ENCODE data around the gene INPP1. TPM values are rescaled to one million over a fixed set of nuclear protein-coding genes. Genes with fewer than 3 reads are reported as not detected.
"Not testable (repeated sequence)": the region's sequence is repeated elsewhere in the genome, so short reads cannot be mapped to it uniquely, and the experiment has no call there.

The INPP1 gene
- polyA plus RNA-seq = 40.0 TPM
- long read RNA-seq, donor 1, partial matches to known transcripts = 28 of 33 reads
- long read RNA-seq, donor 1, other reads (novel, unspliced or antisense) = 0 of 33 reads
- long read RNA-seq, donor 2, transcript INPP1-201 (6 exons, 1,919 nt) = major isoform, 7 of 51 reads
- long read RNA-seq, donor 2, partial matches to known transcripts = 43 of 51 reads
- long read RNA-seq, donor 2, other reads (novel, unspliced or antisense) = 0 of 51 reads
- long read RNA-seq, donor 3 = 0 reads
- long read RNA-seq, donor 4, partial matches to known transcripts = 0 of 2 reads
- long read RNA-seq, donor 4, other reads (novel, unspliced or antisense) = 0 of 2 reads
- long read RNA-seq, donor 5, partial matches to known transcripts = 0 of 4 reads
- long read RNA-seq, donor 5, other reads (novel, unspliced or antisense) = 0 of 4 reads
- long read RNA-seq, donor 6, transcript INPP1-201 (6 exons, 1,919 nt) = major isoform, 7 of 37 reads
- long read RNA-seq, donor 6, partial matches to known transcripts = 27 of 37 reads
- long read RNA-seq, donor 6, other reads (novel, unspliced or antisense) = 0 of 37 reads
- long read RNA-seq, donor 7, partial matches to known transcripts = 0 of 5 reads
- long read RNA-seq, donor 7, other reads (novel, unspliced or antisense) = 0 of 5 reads
- long read RNA-seq, donor 8, transcript INPP1-201 (6 exons, 1,919 nt) = major isoform, 6 of 8 reads
- long read RNA-seq, donor 8, partial matches to known transcripts = 0 of 8 reads
- long read RNA-seq, donor 8, other reads (novel, unspliced or antisense) = 0 of 8 reads
- long read RNA-seq, donor 9, partial matches to known transcripts = 0 of 4 reads
- long read RNA-seq, donor 9, other reads (novel, unspliced or antisense) = 0 of 4 reads
- long read RNA-seq, donor 10, transcript INPP1-201 (6 exons, 1,919 nt) = major isoform, 15 of 55 reads
- long read RNA-seq, donor 10, partial matches to known transcripts = 37 of 55 reads
- long read RNA-seq, donor 10, other reads (novel, unspliced or antisense) = 0 of 55 reads
- long read RNA-seq, donor 11, transcript INPP1-201 (6 exons, 1,919 nt) = major isoform, 8 of 10 reads
- long read RNA-seq, donor 11, partial matches to known transcripts = 0 of 10 reads
- long read RNA-seq, donor 11, other reads (novel, unspliced or antisense) = 0 of 10 reads

DNA sequence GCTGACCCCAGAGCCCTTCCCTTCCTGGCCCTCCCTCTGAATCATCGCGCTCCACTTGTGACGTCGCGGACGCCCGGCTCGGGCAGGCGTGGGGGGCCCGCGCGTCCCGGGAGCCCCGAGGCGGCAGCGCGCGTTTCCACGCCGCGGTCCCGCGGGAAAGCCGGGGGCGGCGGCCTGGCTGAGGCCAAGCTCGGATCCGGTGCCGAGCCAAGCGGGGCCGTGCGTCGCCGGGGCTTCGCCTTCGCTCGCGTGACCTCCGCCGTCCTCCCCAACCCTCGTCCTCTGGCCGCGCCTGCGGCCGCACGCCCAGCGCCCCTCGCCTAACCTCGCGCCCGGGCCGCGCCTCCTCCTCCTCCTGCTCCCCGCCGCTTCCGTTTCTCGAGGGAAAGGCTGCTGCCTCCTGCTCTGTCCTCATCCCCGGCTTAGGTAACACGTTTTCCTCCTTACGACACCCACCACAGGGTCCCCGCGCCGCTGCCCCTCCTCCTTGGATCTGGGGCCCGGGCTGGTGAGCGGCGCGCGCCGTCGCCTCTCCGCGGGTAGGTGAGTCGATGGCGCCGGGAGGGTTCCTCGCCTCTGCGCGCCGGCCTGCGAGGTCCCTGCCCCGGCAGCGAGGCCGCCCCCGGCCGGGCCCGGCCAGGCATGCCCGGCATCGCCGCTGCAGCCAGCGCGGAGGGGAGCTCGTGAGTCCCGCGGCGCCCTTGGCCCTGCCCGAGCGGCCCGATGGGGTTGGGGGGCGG lies at the start of gene INPP1:
Gene INPP1 (plus strand): TSS at position 54 of the 740 bp plus-strand sequence. CDS start 16,514 bp downstream, outside the sequence.
- peak; percentile 58 to 84 for DNase-seq
- Histone ChIP-seq H3K36me3 (ENCODE audit: control insufficient read depth, insufficient read depth, low read length) (no peaks in the 10 kb centered on the region), H3K9me3 (ENCODE audit: control insufficient read depth, low read depth, low read length) (no peaks in the 10 kb centered on the region), H3K4me3 (ENCODE audit: low read length) (peak within 1 kb of the TSS; percentile 73), H3K4me1 (ENCODE audit: control insufficient read depth, insufficient read depth, low read length) (peaks cover 6% of the 10 kb centered on the region), H3K27me3 (ENCODE audit: control insufficient read depth, insufficient read depth, low read length) (no peaks in the 10 kb centered on the region), H3K27ac (ENCODE audit: low read length) (peak within 1 kb of the TSS; percentile 77)
- no CpG with 5 or more reads among the region's 99 CpGs for WGBS (ENCODE audit: insufficient coverage, low lambda C conversion rate)

GRCh38 chr2:190297880-190298279 lies 45.5 kb upstream of the INPP1 start:
- not testable (repeated sequence) for H3K4me1 ChIP-seq (ENCODE audit: control insufficient read depth, insufficient read depth, low read length); H3K27me3 ChIP-seq (ENCODE audit: control insufficient read depth, insufficient read depth, low read length); DNase-seq; H3K27ac ChIP-seq (ENCODE audit: low read length); H3K4me3 ChIP-seq (ENCODE audit: low read length); H3K9me3 ChIP-seq (ENCODE audit: control insufficient read depth, low read depth, low read length)
- WGBS (ENCODE audit: insufficient coverage, low lambda C conversion rate) = no CpG with 5 or more reads among the region's 2 CpGs
- H3K36me3 ChIP-seq (ENCODE audit: control insufficient read depth, insufficient read depth, low read length) = peaks cover 19% of the 10 kb centered on the region

GRCh38 chr2:190301032-190301431 lies 42.4 kb upstream of the INPP1 start:
- H3K27ac ChIP-seq (ENCODE audit: low read length) = no peak overlapping the region
- H3K36me3 ChIP-seq (ENCODE audit: control insufficient read depth, insufficient read depth, low read length) = peaks cover 15% of the 10 kb centered on the region
- H3K27me3 ChIP-seq (ENCODE audit: control insufficient read depth, insufficient read depth, low read length) = no peaks in the 10 kb centered on the region
- no peak for DNase-seq
- H3K4me1 ChIP-seq (ENCODE audit: control insufficient read depth, insufficient read depth, low read length) = no peaks in the 10 kb centered on the region
- H3K4me3 ChIP-seq (ENCODE audit: low read length) = no peak overlapping the region
- H3K9me3 ChIP-seq (ENCODE audit: control insufficient read depth, low read depth, low read length) = no peaks in the 10 kb centered on the region

GRCh38 chr2:190302052-190302451 lies 41.3 kb upstream of the INPP1 start:
- Histone ChIP-seq H3K27ac (ENCODE audit: low read length) (no peak overlapping the region), H3K9me3 (ENCODE audit: control insufficient read depth, low read depth, low read length) (no peaks in the 10 kb centered on the region), H3K27me3 (ENCODE audit: control insufficient read depth, insufficient read depth, low read length) (no peaks in the 10 kb centered on the region), H3K4me1 (ENCODE audit: control insufficient read depth, insufficient read depth, low read length) (no peaks in the 10 kb centered on the region), H3K4me3 (ENCODE audit: low read length) (no peak overlapping the region), H3K36me3 (ENCODE audit: control insufficient read depth, insufficient read depth, low read length) (peaks cover 11% of the 10 kb centered on the region)
- no CpG with 5 or more reads among the region's 1 CpG for WGBS (ENCODE audit: insufficient coverage, low lambda C conversion rate)
- DNase-seq = no peak

GRCh38 chr2:190303647-190304046 lies 39.7 kb upstream of the INPP1 start:
- Histone ChIP-seq H3K27me3 (ENCODE audit: control insufficient read depth, insufficient read depth, low read length) (no peaks in the 10 kb centered on the region), H3K4me3 (ENCODE audit: low read length) (no peak overlapping the region), H3K9me3 (ENCODE audit: control insufficient read depth, low read depth, low read length) (no peaks in the 10 kb centered on the region), H3K36me3 (ENCODE audit: control insufficient read depth, insufficient read depth, low read length) (peaks cover 18% of the 10 kb centered on the region), H3K4me1 (ENCODE audit: control insufficient read depth, insufficient read depth, low read length) (peaks cover 6% of the 10 kb centered on the region), H3K27ac (ENCODE audit: low read length) (no peak overlapping the region)
- DNase-seq = no peak

GRCh38 chr2:190304404-190304803 lies 39.0 kb upstream of the INPP1 start:
- WGBS (ENCODE audit: insufficient coverage, low lambda C conversion rate) = 96% methylated on average over 3 of the region's 5 CpGs
- Histone ChIP-seq H3K4me1 (ENCODE audit: control insufficient read depth, insufficient read depth, low read length) (peaks cover 6% of the 10 kb centered on the region), H3K36me3 (ENCODE audit: control insufficient read depth, insufficient read depth, low read length) (peaks cover 20% of the 10 kb centered on the region), H3K9me3 (ENCODE audit: control insufficient read depth, low read depth, low read length) (no peaks in the 10 kb centered on the region), H3K27me3 (ENCODE audit: control insufficient read depth, insufficient read depth, low read length) (no peaks in the 10 kb centered on the region), H3K4me3 (ENCODE audit: low read length) (no peak overlapping the region), H3K27ac (ENCODE audit: low read length) (no peak overlapping the region)
- no peak for DNase-seq

DNA sequence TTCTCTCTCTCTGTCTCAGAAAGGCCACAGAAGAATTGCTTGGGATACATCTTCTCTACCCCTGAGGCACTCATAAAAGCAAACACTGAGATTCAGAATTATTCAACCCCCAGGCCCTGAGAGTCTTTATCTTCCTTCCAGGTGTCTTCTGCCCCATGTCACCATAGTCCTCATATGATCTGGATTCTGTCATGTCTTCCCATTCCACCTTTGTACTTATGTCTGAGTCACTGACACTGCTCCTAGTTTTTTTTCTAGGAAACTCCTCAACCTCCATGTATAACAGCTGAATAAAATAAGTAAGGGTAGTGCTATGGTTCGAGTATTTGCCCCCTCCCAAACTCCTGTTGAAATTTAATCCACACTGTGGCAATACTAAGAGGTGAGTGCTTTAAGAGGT lies 35.4 kb upstream of the INPP1 start:
- H3K4me3 ChIP-seq (ENCODE audit: low read length) = no peak overlapping the region
- H3K9me3 ChIP-seq (ENCODE audit: control insufficient read depth, low read depth, low read length) = no peaks in the 10 kb centered on the region
- peak; percentile 28 to 60 for DNase-seq
- WGBS (ENCODE audit: insufficient coverage, low lambda C conversion rate) = no CpG with 5 or more reads among the region's 1 CpG
- H3K36me3 ChIP-seq (ENCODE audit: control insufficient read depth, insufficient read depth, low read length) = peaks cover 19% of the 10 kb centered on the region
- no peak overlapping the region for H3K27ac ChIP-seq (ENCODE audit: low read length)
- H3K4me1 ChIP-seq (ENCODE audit: control insufficient read depth, insufficient read depth, low read length) = peaks cover 6% of the 10 kb centered on the region
- H3K27me3 ChIP-seq (ENCODE audit: control insufficient read depth, insufficient read depth, low read length) = no peaks in the 10 kb centered on the region

DNA sequence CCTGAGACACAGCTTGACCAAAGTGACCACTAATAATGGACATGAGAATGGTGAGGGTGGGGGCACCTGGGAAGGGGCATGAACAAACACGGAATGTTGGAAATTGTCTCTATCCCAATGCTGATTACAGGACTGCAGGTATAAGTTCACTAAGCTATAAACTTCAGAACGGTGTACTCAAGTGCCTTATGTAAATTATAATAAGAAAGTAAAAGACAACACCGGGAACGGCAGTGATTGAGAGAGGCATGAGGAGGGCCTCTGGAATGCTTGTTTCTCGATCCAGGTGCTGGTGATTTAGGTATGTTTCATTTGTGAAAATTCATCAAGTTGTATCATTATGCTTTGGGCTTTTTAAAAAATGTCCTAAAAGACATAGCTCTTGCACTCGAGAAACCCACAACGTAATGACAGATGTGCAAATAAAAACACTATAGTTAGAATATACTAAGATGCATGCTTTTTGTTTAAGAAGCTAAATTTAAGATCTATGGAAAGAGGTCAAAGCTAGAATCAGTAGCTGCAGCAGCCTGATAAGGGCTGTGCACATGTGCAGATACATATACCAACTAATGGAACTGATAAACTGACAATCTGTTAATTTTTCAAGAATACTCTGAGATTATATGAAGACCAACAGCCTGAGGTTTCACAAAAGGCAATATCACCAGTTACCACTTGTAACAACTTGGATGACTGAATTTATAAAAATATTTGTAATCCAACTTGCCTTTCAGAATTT lies 31.3 kb upstream of the INPP1 start:
- Histone ChIP-seq H3K9me3 (ENCODE audit: control insufficient read depth, low read depth, low read length) (no peaks in the 10 kb centered on the region), H3K27ac (ENCODE audit: low read length) (no peak overlapping the region), H3K4me3 (ENCODE audit: low read length) (no peak overlapping the region), H3K4me1 (ENCODE audit: control insufficient read depth, insufficient read depth, low read length) (peaks cover 6% of the 10 kb centered on the region), H3K36me3 (ENCODE audit: control insufficient read depth, insufficient read depth, low read length) (peaks cover 15% of the 10 kb centered on the region), H3K27me3 (ENCODE audit: control insufficient read depth, insufficient read depth, low read length) (no peaks in the 10 kb centered on the region)
- no peak for DNase-seq
- WGBS (ENCODE audit: insufficient coverage, low lambda C conversion rate) = 100% methylated on average over 2 of the region's 7 CpGs

DNA sequence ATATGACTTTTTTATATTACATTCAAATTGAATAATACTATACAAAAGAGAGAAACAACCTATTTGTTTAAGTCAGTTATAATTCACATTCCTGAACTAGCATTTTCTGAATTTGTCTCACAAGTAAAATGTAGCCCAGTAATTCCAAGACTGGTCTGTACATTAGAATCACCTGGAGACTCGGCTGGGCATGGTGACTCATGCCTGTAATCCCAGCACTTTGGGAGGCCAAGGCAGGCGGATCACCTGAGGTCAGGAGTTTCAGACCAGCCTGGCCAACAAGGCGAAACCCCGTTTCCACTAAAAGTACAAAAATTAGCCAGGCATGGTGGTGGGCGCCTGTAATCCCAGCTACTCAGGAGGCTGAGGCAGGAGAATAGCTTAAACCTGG lies 30.8 kb upstream of the INPP1 start:
- H3K36me3 ChIP-seq (ENCODE audit: control insufficient read depth, insufficient read depth, low read length) = peaks cover 13% of the 10 kb centered on the region
- no CpG with 5 or more reads among the region's 5 CpGs for WGBS (ENCODE audit: insufficient coverage, low lambda C conversion rate)
- not testable (repeated sequence) for H3K4me3 ChIP-seq (ENCODE audit: low read length); H3K27ac ChIP-seq (ENCODE audit: low read length); H3K27me3 ChIP-seq (ENCODE audit: control insufficient read depth, insufficient read depth, low read length); H3K4me1 ChIP-seq (ENCODE audit: control insufficient read depth, insufficient read depth, low read length); H3K9me3 ChIP-seq (ENCODE audit: control insufficient read depth, low read depth, low read length); DNase-seq

All from large intestine (tissue), 12 donors.